Esophagus mucosa (tissue), 1 donor: ENCODE data around the gene SELENON. TPM values are rescaled to one million over a fixed set of nuclear protein-coding genes. Genes with fewer than 3 reads are reported as not detected.

Source experiments
- ATAC-seq: fragments of 200-7000 bp; cut with Tn5 transposase; one replicate; pipeline ENCODE4 v1.9.1; 2020
- total RNA-seq: library from RNA; stranded (reverse); gene quantifications from one replicate; pipeline ENCODE4 v1.2.4, GENCODE V29; 2023
- donor health status: DM: yes; HTN: yes; CAD: no.

SELENON gene
- total RNA-seq, 1 donor from 2014 or later, result 35.2 TPM

DNA sequence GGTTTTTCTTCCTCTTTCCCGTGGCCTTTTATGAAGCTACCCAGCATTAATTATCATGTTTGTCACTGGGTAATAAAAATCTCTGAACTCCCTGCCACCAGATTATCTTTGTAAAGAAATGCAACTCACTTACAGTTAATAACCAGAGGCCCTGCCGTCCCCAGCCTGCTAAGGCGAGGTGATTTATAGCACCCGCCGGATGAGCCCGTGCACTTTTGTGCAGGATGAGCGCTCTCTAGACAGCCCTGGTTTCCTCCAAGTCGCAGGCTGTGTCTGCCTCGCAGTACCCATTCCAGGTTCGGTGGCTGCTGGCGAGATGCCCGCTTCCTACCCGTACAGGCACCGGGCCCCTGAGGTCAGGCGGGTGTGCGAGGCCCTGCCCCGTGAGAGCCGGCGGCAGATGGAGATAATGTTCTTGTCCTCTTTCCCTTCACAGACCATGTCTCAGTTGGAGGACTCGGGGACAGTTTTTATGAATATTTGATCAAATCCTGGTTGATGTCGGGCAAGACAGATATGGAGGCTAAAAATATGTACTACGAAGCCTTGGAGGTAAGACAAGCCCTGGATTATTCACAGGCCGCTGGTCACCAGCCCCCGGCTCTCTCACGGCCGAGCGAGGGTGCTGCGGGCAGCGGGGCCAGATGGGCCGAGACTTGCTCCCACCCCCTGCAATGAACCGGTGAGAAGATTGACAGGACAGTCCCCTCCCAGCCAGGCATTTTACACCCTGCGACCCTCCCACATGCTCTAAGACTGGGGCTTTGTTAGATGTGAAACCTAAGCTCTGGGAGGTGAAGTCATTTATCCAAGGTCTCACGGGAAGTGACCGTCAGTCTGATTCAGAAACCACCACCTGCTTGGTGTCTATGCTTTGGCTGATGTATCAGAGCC lies 28.5 kb upstream of the SELENON start:
- ATAC-seq, result no peak

DNA sequence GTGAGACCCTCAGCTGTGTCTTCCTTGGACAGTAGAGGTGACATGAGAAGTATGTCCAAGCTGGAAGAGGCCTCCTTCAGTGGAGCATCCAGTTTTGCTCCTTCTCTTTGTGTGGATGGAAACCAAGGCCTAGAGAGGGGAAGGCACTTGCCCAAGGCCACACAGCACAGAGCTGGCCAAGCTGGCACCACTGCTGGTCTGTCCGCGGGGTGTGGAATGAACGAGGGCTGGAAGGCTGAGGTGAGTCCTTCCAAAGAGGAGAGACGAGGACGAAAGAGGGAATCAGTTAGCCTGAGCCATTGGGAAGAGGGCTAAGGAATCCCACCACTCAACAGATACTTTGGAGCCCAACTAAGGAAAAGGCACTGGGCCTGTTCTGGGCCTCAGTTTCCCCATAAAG lies 27.8 kb upstream of the SELENON start:
- ATAC-seq, result no peak

GRCh38 chr1:25772692-25773245 lies 27.2 kb upstream of the SELENON start:
- ATAC-seq, result no peak

- no peak for ATAC-seq
These were observed 26.4 kb upstream of the SELENON start for GRCh38 chr1:25773441-25774125.

DNA sequence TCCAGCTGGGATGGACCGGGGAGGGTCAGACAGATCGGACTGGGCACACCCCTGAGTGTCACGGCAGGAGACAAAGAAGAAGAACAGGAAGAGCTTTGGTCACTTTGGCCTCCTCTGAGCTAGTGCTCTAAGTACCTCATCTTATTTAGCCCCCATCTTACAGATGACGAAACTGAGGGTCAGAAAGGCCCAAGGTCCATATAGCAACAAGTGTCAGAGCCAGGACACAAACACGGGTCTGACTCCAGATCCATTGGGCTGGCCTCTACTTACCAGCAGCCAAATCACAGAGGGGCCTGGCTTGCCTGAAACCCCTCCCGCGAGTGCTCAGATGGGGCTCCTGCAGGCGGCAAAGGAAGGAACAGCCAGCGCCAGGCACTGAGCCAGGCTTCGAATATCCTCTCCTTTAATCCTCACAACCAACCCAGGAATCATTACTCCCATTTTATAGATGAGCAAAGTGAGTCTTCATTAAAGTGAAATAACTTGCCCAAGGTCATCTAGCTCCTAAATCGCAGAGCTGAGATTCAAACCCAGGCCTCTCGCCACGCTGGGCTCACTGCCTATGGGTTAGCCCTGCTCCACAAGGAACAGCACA lies 25.7 kb upstream of the SELENON start:
- no peak for ATAC-seq

DNA sequence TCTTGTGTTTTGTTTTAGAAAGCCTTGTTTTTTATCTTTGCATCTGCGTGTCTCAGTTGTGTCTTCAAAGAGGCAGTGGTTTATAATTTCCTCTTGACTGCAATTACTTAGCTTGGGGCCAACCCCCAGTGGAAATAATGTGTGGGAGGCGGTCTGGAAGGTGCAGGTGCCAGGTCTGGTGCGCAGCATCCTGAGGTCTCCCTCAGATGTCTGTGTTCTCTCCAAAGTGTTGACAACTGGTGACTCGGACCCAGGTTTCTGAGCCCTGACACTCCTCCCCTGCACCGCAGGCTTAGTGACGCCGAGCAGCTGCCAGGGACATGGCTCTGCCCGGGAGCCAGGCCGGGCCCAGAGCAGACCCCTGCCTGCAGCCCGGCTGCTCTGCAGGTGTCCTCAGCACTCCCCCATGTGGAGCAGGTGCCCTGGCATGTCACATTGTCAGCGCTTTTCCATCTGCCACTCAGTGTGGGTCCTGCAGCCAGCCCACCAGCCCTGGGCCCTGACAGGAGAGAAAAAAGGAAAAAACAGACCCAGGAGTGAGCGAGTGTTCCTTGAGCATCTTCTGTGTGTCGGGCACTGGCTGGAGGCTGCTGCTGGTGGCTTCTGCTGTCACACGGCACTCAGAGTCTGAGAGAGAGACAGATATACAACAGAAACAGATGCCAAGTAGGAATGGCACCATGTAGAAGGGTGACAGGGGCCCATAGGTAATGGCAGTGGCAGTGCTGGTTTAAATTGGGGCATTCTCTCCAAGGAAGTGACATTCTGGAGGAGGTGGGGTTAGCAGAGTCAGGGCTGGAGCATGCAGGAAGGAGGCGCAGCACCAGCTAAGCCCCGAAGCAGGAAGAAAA lies 24.8 kb upstream of the SELENON start:
- peak; percentile 56 for ATAC-seq

DNA sequence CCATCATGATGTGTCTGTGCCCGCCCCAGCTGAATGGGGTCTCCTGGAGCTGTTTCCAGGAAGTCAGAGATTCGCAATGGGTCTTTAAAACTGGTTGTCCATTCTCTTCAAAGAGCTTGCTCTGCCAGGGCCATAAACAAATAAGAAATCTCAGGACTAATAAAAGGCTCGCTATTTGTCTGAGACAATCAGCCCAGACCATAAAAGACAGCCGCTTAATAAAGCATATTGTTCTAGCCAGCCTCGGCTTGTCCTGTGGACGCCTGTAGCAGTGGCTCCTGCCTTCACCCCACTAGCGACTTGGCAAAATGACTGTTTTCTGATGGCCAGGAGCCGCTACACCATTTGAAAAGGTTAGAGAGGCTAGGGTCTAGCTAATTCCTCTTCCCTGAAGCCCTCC lies 20.6 kb upstream of the SELENON start:
- no peak for ATAC-seq

- ATAC-seq, result no peak
These were observed 20.1 kb upstream of the SELENON start for GRCh38 chr1:25779894-25780293.

DNA sequence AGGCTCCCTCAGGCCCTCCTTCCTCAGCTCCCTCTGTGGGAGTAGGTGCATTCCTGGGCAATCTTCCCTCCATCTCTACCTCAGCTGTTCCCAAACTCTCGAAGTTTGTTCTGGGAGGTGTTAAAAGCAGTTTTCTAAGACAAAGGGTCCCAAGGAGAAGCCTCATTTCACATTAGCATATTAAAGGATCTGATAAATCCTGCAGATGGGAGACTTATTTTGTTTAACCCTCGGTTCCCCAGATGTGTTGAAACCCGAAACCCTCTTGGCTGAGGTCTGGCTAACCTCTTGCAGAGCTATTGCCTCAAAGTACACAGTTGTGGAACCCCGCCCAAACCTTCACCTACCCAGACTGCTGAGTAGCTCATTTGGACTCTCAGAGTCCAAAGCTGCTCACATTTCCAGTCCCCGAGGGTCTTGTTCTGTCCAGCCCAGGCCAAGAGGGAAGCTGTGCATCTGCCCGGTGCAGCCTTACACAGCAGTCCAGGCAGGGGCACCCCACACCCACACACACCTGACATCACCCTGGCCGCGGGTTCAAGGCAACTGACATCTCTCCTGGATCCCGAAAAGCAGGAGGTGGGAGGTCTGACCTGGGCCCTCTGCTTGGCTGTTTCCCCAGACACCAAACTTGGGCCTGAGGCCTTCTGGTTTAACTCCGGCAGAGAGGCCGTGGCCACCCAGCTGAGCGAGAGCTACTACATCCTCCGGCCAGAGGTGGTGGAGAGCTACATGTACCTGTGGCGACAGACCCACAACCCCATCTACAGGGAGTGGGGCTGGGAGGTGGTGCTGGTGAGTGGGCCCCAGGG lies 19.5 kb upstream of the SELENON start:
- peak; percentile 32 for ATAC-seq

DNA sequence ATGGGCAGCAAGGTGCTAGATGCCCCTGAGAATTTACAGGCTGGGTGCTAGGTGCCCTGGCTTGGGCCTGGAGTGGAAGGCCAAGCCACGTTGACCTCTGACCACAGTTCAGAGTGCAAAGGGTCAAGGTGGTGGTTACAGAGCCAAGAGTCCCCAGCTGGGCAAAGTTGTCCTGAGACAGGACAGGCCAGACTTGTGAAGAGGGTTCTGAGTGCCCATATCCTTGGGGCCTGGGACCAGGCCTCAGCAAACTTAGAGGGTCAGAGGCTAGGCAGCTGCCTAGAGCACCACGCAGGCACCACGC lies 18.9 kb upstream of the SELENON start:
- ATAC-seq, result no peak

DNA sequence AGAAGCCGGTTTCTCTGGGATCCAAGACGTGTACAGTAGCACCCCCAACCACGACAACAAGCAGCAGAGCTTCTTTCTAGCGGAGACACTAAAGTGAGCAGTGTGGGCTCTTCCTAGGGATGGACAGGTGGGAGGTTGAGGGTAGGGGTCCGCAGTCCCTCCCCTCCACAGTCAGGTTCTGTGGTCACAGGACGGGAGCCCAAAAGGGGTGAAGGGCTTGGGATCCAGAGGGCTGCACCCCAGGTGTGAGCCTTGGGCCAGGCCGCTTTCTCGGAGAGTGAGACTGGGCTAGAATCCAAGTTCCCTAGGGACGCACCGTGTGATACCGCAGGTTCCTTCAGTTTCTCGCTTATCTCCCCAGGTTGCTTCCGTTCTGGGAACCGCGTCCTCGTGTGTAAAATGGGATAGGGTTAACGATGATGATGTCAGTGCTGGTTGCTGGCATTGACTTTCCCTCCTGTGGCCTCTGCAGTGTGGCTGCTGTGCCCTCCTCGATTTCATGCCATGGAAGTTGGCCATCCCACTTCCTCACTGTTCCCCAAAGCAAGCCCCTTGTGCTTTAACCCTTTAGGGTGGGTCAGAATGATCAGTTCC lies 17.3 kb upstream of the SELENON start:
- ATAC-seq, result no peak

DNA sequence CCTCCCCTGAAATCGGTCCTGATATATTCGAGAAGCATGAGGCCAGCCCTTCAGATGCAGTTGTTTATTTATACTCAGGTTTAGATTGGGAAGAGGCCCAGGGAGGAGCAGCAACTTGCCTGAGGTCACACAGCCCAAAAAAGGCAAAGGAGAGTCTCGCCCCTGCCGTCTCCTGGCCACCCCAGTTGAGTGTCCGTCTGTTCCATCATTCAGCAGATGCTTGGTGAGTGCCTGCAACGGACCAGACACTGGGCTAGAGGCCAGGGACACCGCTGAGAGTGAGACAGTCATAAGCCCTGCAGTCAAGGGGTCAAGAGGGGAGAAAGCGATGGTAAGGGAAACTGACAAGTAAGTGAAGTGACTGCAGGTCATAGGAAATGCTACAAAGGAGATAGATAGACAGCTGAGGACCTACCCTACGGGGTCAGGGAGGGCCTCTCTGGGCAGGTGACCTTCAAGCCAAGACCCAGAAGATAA lies 15.4 kb upstream of the SELENON start:
- no peak for ATAC-seq

- ATAC-seq, result no peak
These were observed 14.5 kb upstream of the SELENON start for GRCh38 chr1:25785333-25786067.

- ATAC-seq, result peak; percentile 39
These were observed 12.9 kb upstream of the SELENON start for GRCh38 chr1:25786887-25787759.

DNA sequence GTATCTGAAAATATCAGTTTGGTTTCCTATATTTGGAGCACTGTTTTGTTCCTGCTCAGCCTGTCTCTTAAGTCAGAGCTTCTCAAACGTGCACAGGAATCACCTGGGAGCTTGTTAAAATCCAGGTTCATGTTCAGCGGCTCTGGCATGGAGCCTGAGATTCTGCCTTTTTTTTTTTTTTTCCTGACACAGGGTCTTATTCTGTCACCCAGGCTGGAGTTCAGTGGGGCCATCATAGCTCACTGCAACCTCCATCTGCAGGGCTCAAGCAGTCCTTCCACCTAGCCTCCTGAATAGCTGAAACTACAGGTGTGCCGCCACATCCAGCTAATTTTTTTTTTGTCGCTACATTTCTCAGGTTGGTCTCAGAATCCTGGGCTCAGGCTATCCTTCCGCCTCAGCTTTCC lies 12.2 kb upstream of the SELENON start:
- no peak for ATAC-seq

DNA sequence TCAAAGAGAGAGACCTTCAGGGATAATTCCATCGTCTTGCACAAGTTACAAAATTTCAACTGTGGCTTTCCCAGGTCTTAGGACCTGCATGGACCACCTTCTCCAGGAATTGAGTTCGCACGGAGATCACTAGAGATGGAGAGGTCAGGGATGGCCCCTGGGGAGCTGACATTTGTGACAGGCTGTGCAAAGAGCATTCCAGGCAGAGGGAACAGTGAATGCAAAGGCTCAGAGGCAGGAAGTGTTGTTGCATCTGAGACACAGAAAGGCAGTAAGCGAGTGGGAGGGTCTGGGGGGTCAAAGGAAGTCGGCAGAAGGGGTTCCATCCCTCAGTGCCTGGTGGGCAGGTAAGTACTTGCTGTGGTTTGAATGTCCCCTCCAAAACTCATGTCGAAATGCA lies 9.5 kb upstream of the SELENON start:
- no peak for ATAC-seq

- ATAC-seq, result no peak
These were observed 7.9 kb upstream of the SELENON start for GRCh38 chr1:25792115-25792514.

DNA sequence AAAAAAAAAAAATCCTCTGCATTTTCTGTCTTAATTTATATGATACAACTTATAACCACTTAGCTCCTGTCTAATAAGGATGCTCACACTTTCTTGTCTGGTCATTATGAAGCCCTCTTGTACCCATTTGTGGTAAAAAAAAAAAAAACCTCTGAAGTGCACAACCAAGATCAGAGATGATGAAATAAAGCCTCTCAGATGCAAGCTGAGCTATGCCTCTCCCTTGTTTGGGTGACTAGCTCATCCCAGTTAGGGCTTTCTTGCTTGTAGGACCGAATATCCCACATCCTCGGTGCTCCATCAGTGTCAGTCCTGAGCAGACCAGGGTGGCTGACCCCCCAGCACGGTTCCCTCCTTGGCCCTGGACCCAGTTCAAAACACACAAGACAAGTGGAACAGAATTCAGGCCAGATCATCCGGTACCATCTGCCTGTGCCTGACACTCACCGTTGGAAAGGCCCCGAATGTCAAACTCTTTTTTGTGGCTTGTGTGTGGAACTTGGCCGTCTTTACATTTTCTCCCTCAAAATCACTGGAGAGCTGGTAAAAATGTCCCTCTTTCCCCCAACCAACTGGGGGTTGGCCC lies 6.3 kb upstream of the SELENON start:
- ATAC-seq, result no peak

GRCh38 chr1:25794325-25794724 lies 5.7 kb upstream of the SELENON start:
- no peak for ATAC-seq
